Activated CD4-positive, alpha-beta T cell treated with anti-CD3 and anti-CD28 coated beads for 36 hours (primary cell): Measurements from ENCODE around the gene NFATC1. TPM values are rescaled to one million over a fixed set of nuclear protein-coding genes. Genes with fewer than 3 reads are reported as not detected.

Source experiments
- ATAC-seq: fragments of 200-7000 bp; cut with Tn5 transposase; one replicate; pipeline ENCODE4 v1.10.0; 2021; ENCODE audit warnings: mild to moderate bottlenecking, moderate library complexity
- CTCF ChIA-PET: fragments of 350-600 bp; sonication (Branson Sonifier 250); formaldehyde crosslinking; loops from one replicate; lab custom pipeline; 2021; ENCODE audit warnings: antibody characterized with exemption; lab: Charles Lee
- POLR2A ChIA-PET: fragments of 350-600 bp; sonication (Branson Sonifier 250); formaldehyde crosslinking; loops from one replicate; lab custom pipeline; 2021; ENCODE audit warnings: antibody characterized with exemption, inconsistent platforms; lab: Charles Lee
- DNase-seq: peaks from one replicate; pipeline ENCODE4 v3.0.0-alpha.2; 2020
- H3K27ac Mint-ChIP-seq: one replicate; pipeline ENCODE4 v1.8.0; 2021; ENCODE audit warnings: mixed read lengths
- H3K27me3 Mint-ChIP-seq: one replicate; pipeline ENCODE4 v1.8.0; 2021; ENCODE audit warnings: mixed read lengths
- H3K36me3 Mint-ChIP-seq: one replicate; pipeline ENCODE4 v1.8.0; 2021; ENCODE audit warnings: low read depth, mixed read lengths
- H3K4me1 Mint-ChIP-seq: one replicate; pipeline ENCODE4 v1.8.0; 2021; ENCODE audit warnings: mixed read lengths
- H3K4me3 Mint-ChIP-seq: one replicate; pipeline ENCODE4 v1.8.0; 2021; ENCODE audit warnings: mild to moderate bottlenecking, moderate library complexity, mixed read lengths
- H3K9me3 Mint-ChIP-seq: one replicate; pipeline ENCODE4 v1.8.0; 2021; ENCODE audit warnings: low read depth, mixed read lengths
- intact Hi-C, 2 experiments: fragments of 100-400 bp; cut with DNase I in 1 of 2; cut with micrococcal nuclease in 1 of 2; formaldehyde crosslinking; loops; one replicate each; pipeline versions ENCODE4 v1.14.2 to v1.15.1; 2022 to 2024; cut with DNase I, micrococcal nuclease
- total RNA-seq, 2 experiments: library from RNA; stranded (reverse); gene quantifications; one replicate each; pipeline ENCODE4 v1.2.3, GENCODE V29; 2021

The NFATC1 gene
- total RNA-seq, 2 experiments from 2014 or later: 96.0 to 104 TPM

- ChIA-PET CTCF (interaction anchor here (0.8 to 2.9 kb wide), 9 partner anchors 10 to 151 kb away, joined by 3 to 23 read pairs (median 4); no protein-coding TSS in a partner anchor), POLR2A (no interaction called here)
- ATAC-seq (no peak), DNase-seq (no peak)
- Mint-ChIP-seq H3K27me3 (no peaks in the 10 kb centered on the region), H3K9me3 (no peaks in the 10 kb centered on the region), H3K27ac (no peak overlapping the region), H3K36me3 (peaks cover 24% of the 10 kb centered on the region), H3K4me1 (peaks cover 35% of the 10 kb centered on the region), H3K4me3 (no peak overlapping the region)
- intact Hi-C loops: loop anchor here in 1 of 2 experiments (5.0 kb wide), 2 partner anchors 38 to 112 kb away; no protein-coding TSS in a partner anchor
Observed at GRCh38 chr18:79529991-79530390, 134.3 kb downstream of the NFATC1 start.

GRCh38 chr18:79530821-79531220 lies 135.1 kb downstream of the NFATC1 start:
- intact Hi-C loops: no loop called here
- ATAC-seq (no peak), DNase-seq (no peak)
- Mint-ChIP-seq H3K27me3 (no peaks in the 10 kb centered on the region), H3K4me3 (no peak overlapping the region), H3K4me1 (peaks cover 30% of the 10 kb centered on the region), H3K36me3 (peaks cover 24% of the 10 kb centered on the region), H3K9me3 (no peaks in the 10 kb centered on the region), H3K27ac (no peak overlapping the region)
- ChIA-PET CTCF (interaction anchor here (0.8 to 2.9 kb wide), 7 partner anchors 10 to 152 kb away, joined by 3 to 23 read pairs (median 4); no protein-coding TSS in a partner anchor), POLR2A (no interaction called here)

- no peak overlapping the region for H3K4me3 Mint-ChIP-seq
- ChIA-PET POLR2A (no interaction called here), CTCF (interaction anchor here (0.9 to 2.9 kb wide), 3 partner anchors 59 to 152 kb away, joined by 4 to 23 read pairs (median 5); no protein-coding TSS in a partner anchor)
- H3K27me3 Mint-ChIP-seq: no peaks in the 10 kb centered on the region
- ATAC-seq (no peak), DNase-seq (no peak)
- no peaks in the 10 kb centered on the region for H3K9me3 Mint-ChIP-seq
- intact Hi-C loops: no loop called here
- no peak overlapping the region for H3K27ac Mint-ChIP-seq
- peaks cover 24% of the 10 kb centered on the region for H3K36me3 Mint-ChIP-seq
- H3K4me1 Mint-ChIP-seq: peaks cover 25% of the 10 kb centered on the region
Observed at GRCh38 chr18:79531386-79531785, 135.7 kb downstream of the NFATC1 start.

- no peak for ATAC-seq
- DNase-seq: no peak
- H3K27ac Mint-ChIP-seq: no peak overlapping the region
- no peaks in the 10 kb centered on the region for H3K27me3 Mint-ChIP-seq
- peaks cover 20% of the 10 kb centered on the region for H3K4me1 Mint-ChIP-seq
- POLR2A ChIA-PET: no interaction called here
- peaks cover 24% of the 10 kb centered on the region for H3K36me3 Mint-ChIP-seq
- CTCF ChIA-PET: interaction anchor here (2.9 kb wide), 1 partner anchor 153 kb away, joined by 23 read pairs; no protein-coding TSS in a partner anchor
- intact Hi-C loops: no loop called here
- H3K9me3 Mint-ChIP-seq: no peaks in the 10 kb centered on the region
- H3K4me3 Mint-ChIP-seq: no peak overlapping the region
Observed at GRCh38 chr18:79531926-79532312, 136.2 kb downstream of the NFATC1 start.

GRCh38 chr18:79532313-79533007 lies 136.7 kb downstream of the NFATC1 start:
- POLR2A ChIA-PET: no interaction called here
- Mint-ChIP-seq H3K27ac (no peak overlapping the region), H3K27me3 (no peaks in the 10 kb centered on the region), H3K4me1 (peaks cover 14% of the 10 kb centered on the region), H3K4me3 (no peak overlapping the region), H3K9me3 (no peaks in the 10 kb centered on the region), H3K36me3 (peaks cover 23% of the 10 kb centered on the region)
- DNase-seq (no peak), ATAC-seq (no peak)
- CTCF ChIA-PET: no interaction called here
- intact Hi-C loops: no loop called here

- peaks cover 7% of the 10 kb centered on the region for H3K4me1 Mint-ChIP-seq
- intact Hi-C loops: no loop called here
- CTCF ChIA-PET: no interaction called here
- no peaks in the 10 kb centered on the region for H3K9me3 Mint-ChIP-seq
- ATAC-seq (no peak), DNase-seq (no peak)
- POLR2A ChIA-PET: no interaction called here
- no peak overlapping the region for H3K4me3 Mint-ChIP-seq
- H3K27me3 Mint-ChIP-seq: no peaks in the 10 kb centered on the region
- H3K36me3 Mint-ChIP-seq: peaks cover 16% of the 10 kb centered on the region
- H3K27ac Mint-ChIP-seq: no peak overlapping the region
Observed at GRCh38 chr18:79533146-79533545, 137.4 kb downstream of the NFATC1 start.

GRCh38 chr18:79533591-79533990 lies 137.9 kb downstream of the NFATC1 start:
- CTCF ChIA-PET: no interaction called here
- no peak for ATAC-seq
- DNase-seq: no peak
- POLR2A ChIA-PET: no interaction called here
- Mint-ChIP-seq H3K27me3 (no peaks in the 10 kb centered on the region), H3K27ac (no peak overlapping the region), H3K4me1 (peaks cover 5% of the 10 kb centered on the region), H3K4me3 (no peak overlapping the region), H3K36me3 (peaks cover 11% of the 10 kb centered on the region), H3K9me3 (no peaks in the 10 kb centered on the region)
- intact Hi-C loops: no loop called here

GRCh38 chr18:79534356-79534755 lies 138.6 kb downstream of the NFATC1 start:
- Mint-ChIP-seq H3K27ac (no peak overlapping the region), H3K4me1 (peaks cover 2% of the 10 kb centered on the region), H3K4me3 (no peak overlapping the region), H3K36me3 (peaks cover 4% of the 10 kb centered on the region), H3K27me3 (no peaks in the 10 kb centered on the region), H3K9me3 (no peaks in the 10 kb centered on the region)
- ATAC-seq (no peak), DNase-seq (no peak)
- intact Hi-C loops: no loop called here
- ChIA-PET POLR2A (no interaction called here), CTCF (no interaction called here)

- ChIA-PET POLR2A (no interaction called here), CTCF (interaction anchor here (0.7 kb wide), 1 partner anchor 11 kb away, joined by 3 read pairs; no protein-coding TSS in a partner anchor)
- H3K36me3 Mint-ChIP-seq: no peaks in the 10 kb centered on the region
- H3K4me3 Mint-ChIP-seq: no peak overlapping the region
- no peak for ATAC-seq
- H3K4me1 Mint-ChIP-seq: no peaks in the 10 kb centered on the region
- H3K9me3 Mint-ChIP-seq: no peaks in the 10 kb centered on the region
- H3K27ac Mint-ChIP-seq: no peak overlapping the region
- H3K27me3 Mint-ChIP-seq: no peaks in the 10 kb centered on the region
- DNase-seq: no peak
- intact Hi-C loops: no loop called here
Observed at GRCh38 chr18:79537758-79538157, 142.0 kb downstream of the NFATC1 start.

- no peak overlapping the region for H3K27ac Mint-ChIP-seq
- no peaks in the 10 kb centered on the region for H3K27me3 Mint-ChIP-seq
- no peaks in the 10 kb centered on the region for H3K4me1 Mint-ChIP-seq
- ATAC-seq (no peak), DNase-seq (no peak)
- CTCF ChIA-PET: interaction anchor here (0.9 kb wide), 1 partner anchor 160 kb away, joined by 6 read pairs; no protein-coding TSS in a partner anchor
- H3K9me3 Mint-ChIP-seq: no peaks in the 10 kb centered on the region
- POLR2A ChIA-PET: no interaction called here
- no peaks in the 10 kb centered on the region for H3K36me3 Mint-ChIP-seq
- H3K4me3 Mint-ChIP-seq: no peak overlapping the region
- intact Hi-C loops: no loop called here
Observed at GRCh38 chr18:79538635-79539034, 142.9 kb downstream of the NFATC1 start.

- ChIA-PET CTCF (interaction anchor here (1.8 kb wide), 1 partner anchor 11 kb away, joined by 6 read pairs; no protein-coding TSS in a partner anchor), POLR2A (no interaction called here)
- DNase-seq: no peak
- Mint-ChIP-seq H3K27ac (no peak overlapping the region), H3K4me3 (no peak overlapping the region), H3K27me3 (no peaks in the 10 kb centered on the region), H3K36me3 (no peaks in the 10 kb centered on the region), H3K9me3 (no peaks in the 10 kb centered on the region), H3K4me1 (no peaks in the 10 kb centered on the region)
- intact Hi-C loops: no loop called here
- no peak for ATAC-seq
Observed at GRCh38 chr18:79540161-79540903, 144.6 kb downstream of the NFATC1 start.
